ENCODE results near the gene PRAMEF20.
"Not testable (repeated sequence)": the region's sequence is repeated elsewhere in the genome, so short reads cannot be mapped to it uniquely, and the experiment has no call there.

PRAMEF20 gene

GRCh38 chr1:13407811-13408210, 2.4 kb upstream of the PRAMEF20 start:
- Histone ChIP-seq H3K27me3 (no peaks in the 10 kb centered on the region), H4K20me1 (no peaks in the 10 kb centered on the region), H3K9ac (no peak overlapping the region), H3K4me2 (no peak overlapping the region), H3K4me1 (no peaks in the 10 kb centered on the region), H3K4me3 (no peak overlapping the region), H3K27ac (no peak overlapping the region), H3K9me3 (replicated peaks in 1 of 11) (peaks cover 0 to 9% (median 0%) of the 10 kb centered on the region in 11 experiments; a peak in 3 of 22 replicates), H3K36me3 (no peaks in the 10 kb centered on the region)
- no peak for TF ChIP-seq Cebpa-rat (IDR thresholded peaks at IDR 0.05)

- no peaks in the 10 kb centered on the region for H3K36me3 ChIP-seq
- peaks cover 25 to 37% (median 29%) of the 10 kb centered on the region in 11 experiments for H3K9me3 ChIP-seq (replicated peaks in 1 of 11)
- H3K27ac ChIP-seq: no peak overlapping the region
- no peak overlapping the region for H3K9ac ChIP-seq
- H3K4me3 ChIP-seq: no peak overlapping the region
- peaks cover 0 to 25% (median 20%) of the 10 kb centered on the region in 10 experiments; a peak in 12 of 20 replicates for H3K4me1 ChIP-seq
- peak overlapping the region in 1 of 11 experiments; percentile 64; a peak in 6 of 22 replicates for H3K4me2 ChIP-seq
- H3K27me3 ChIP-seq: no peaks in the 10 kb centered on the region
- no peaks in the 10 kb centered on the region for H4K20me1 ChIP-seq
- no peak for TF ChIP-seq Cebpa-rat (IDR thresholded peaks at IDR 0.05)
These were observed 20.2 kb downstream of the PRAMEF20 start for GRCh38 chr1:13430495-13430894.

- H3K4me2 ChIP-seq: peak overlapping the region in 8 of 11 experiments; percentile 8 to 72 (median 55); a peak in 12 of 22 replicates
- H3K4me1 ChIP-seq: peaks cover 0 to 25% (median 20%) of the 10 kb centered on the region in 10 experiments; a peak in 12 of 20 replicates
- H3K9ac ChIP-seq: no peak overlapping the region
- peaks cover 25 to 37% (median 29%) of the 10 kb centered on the region in 11 experiments for H3K9me3 ChIP-seq (replicated peaks in 1 of 11)
- no peaks in the 10 kb centered on the region for H4K20me1 ChIP-seq
- H3K4me3 ChIP-seq: no peak overlapping the region
- no peaks in the 10 kb centered on the region for H3K36me3 ChIP-seq
- TF ChIP-seq Cebpa-rat (IDR thresholded peaks at IDR 0.05): no peak
- H3K27me3 ChIP-seq: no peaks in the 10 kb centered on the region
- H3K27ac ChIP-seq: no peak overlapping the region
These were observed 22.0 kb downstream of the PRAMEF20 start for GRCh38 chr1:13432251-13432650.

GRCh38 chr1:13433694-13434358, 23.6 kb downstream of the PRAMEF20 start:
- H3K9me3 ChIP-seq (replicated peaks in 1 of 11): peaks cover 25 to 41% (median 30%) of the 10 kb centered on the region in 11 experiments

GRCh38 chr1:13435458-13435857, 25.2 kb downstream of the PRAMEF20 start:
- peaks cover 18 to 38% (median 24%) of the 10 kb centered on the region in 11 experiments for H3K9me3 ChIP-seq (replicated peaks in 1 of 11)
- H3K9ac ChIP-seq: no peak overlapping the region
- no peaks in the 10 kb centered on the region for H4K20me1 ChIP-seq
- peaks cover 0 to 24% (median 20%) of the 10 kb centered on the region in 10 experiments; a peak in 13 of 20 replicates for H3K4me1 ChIP-seq
- no peak overlapping the region for H3K4me2 ChIP-seq
- no peak overlapping the region for H3K4me3 ChIP-seq
- no peaks in the 10 kb centered on the region for H3K27me3 ChIP-seq
- H3K36me3 ChIP-seq: no peaks in the 10 kb centered on the region
- TF ChIP-seq Cebpa-rat (IDR thresholded peaks at IDR 0.05): no peak
- no peak overlapping the region for H3K27ac ChIP-seq

More at GRCh38 chr1:13433694-13434358, 23.6 kb downstream of the PRAMEF20 start:
- H3K9ac ChIP-seq, H3K27me3 ChIP-seq, H3K4me3 ChIP-seq, H3K36me3 ChIP-seq, H3K4me2 ChIP-seq, H3K27ac ChIP-seq, H4K20me1 ChIP-seq: not testable (repeated sequence)
- H3K4me1 ChIP-seq: peaks cover 0 to 25% (median 20%) of the 10 kb centered on the region in 10 experiments; a peak in 13 of 20 replicates

GRCh38 chr1:13439104-13439783, 29.0 kb downstream of the PRAMEF20 start:
- H3K27me3 ChIP-seq, H4K20me1 ChIP-seq, H3K36me3 ChIP-seq, H3K4me2 ChIP-seq, H3K4me1 ChIP-seq, H3K4me3 ChIP-seq, H3K9ac ChIP-seq, H3K27ac ChIP-seq: not testable (repeated sequence)
- peaks cover 1 to 14% (median 3%) of the 10 kb centered on the region in 11 experiments; a peak in 19 of 22 replicates for H3K9me3 ChIP-seq (replicated peaks in 1 of 11)

GRCh38 chr1:13443335-13443979, 33.2 kb downstream of the PRAMEF20 start:
- H3K27ac ChIP-seq: no peak overlapping the region
- TF ChIP-seq Cebpa-rat (IDR thresholded peaks at IDR 0.05): no peak

GRCh38 chr1:13450204-13450603, 40.0 kb downstream of the PRAMEF20 start:
- no peaks in the 10 kb centered on the region for H3K36me3 ChIP-seq
- H3K9me3 ChIP-seq (replicated peaks in 1 of 11): no peaks in the 10 kb centered on the region
- no peak overlapping the region for H3K4me3 ChIP-seq
- no peak overlapping the region for H3K27ac ChIP-seq
- no peaks in the 10 kb centered on the region for H3K27me3 ChIP-seq
- TF ChIP-seq Cebpa-rat (IDR thresholded peaks at IDR 0.05): no peak
- no peaks in the 10 kb centered on the region for H4K20me1 ChIP-seq
- no peak overlapping the region for H3K9ac ChIP-seq
- no peak overlapping the region for H3K4me2 ChIP-seq
- 0 out of 20 replicates have a peak, but pooled peaks cover 0 to 3% (median 0%) of the 10 kb centered on the region in 10 experiments for H3K4me1 ChIP-seq

More at GRCh38 chr1:13443335-13443979, 33.2 kb downstream of the PRAMEF20 start:
- no peaks in the 10 kb centered on the region for H4K20me1 ChIP-seq
- H3K36me3 ChIP-seq: no peaks in the 10 kb centered on the region
- peaks cover 0 to 8% (median 0%) of the 10 kb centered on the region in 11 experiments; a peak in 4 of 22 replicates for H3K9me3 ChIP-seq (replicated peaks in 1 of 11)
- no peak overlapping the region for H3K4me2 ChIP-seq
- no peaks in the 10 kb centered on the region for H3K4me1 ChIP-seq
- no peak overlapping the region for H3K9ac ChIP-seq
- no peak overlapping the region for H3K4me3 ChIP-seq
- no peaks in the 10 kb centered on the region for H3K27me3 ChIP-seq

GRCh38 chr1:13451399-13451965, 41.2 kb downstream of the PRAMEF20 start:
- H3K36me3 ChIP-seq: no peaks in the 10 kb centered on the region
- no peaks in the 10 kb centered on the region for H4K20me1 ChIP-seq
- H3K4me3 ChIP-seq: no peak overlapping the region
- H3K27me3 ChIP-seq: no peaks in the 10 kb centered on the region
- H3K4me2 ChIP-seq: no peak overlapping the region
- no peak for TF ChIP-seq Cebpa-rat (IDR thresholded peaks at IDR 0.05)
- no peaks in the 10 kb centered on the region for H3K9me3 ChIP-seq (replicated peaks in 1 of 11)
- no peak overlapping the region for H3K9ac ChIP-seq
- H3K4me1 ChIP-seq: peaks cover 0 to 3% (median 0%) of the 10 kb centered on the region in 10 experiments; a peak in 2 of 20 replicates
- H3K27ac ChIP-seq: no peak overlapping the region

Data from BLaER1 treated with 17β-estradiol and CSF1 and Interleukin-3, amounts not matched to agents 10 nM and 100 nM (cell line).